NCI-H2227 (cell line): Measurements from ENCODE around the gene OPA1.

ENCODE experiments used
- DNase-seq: peaks from one replicate; lab custom pipeline; 2025; ENCODE audit not compliant: unreplicated experiment; lab: John Stamatoyannopoulos, UW

The OPA1 gene

DNA sequence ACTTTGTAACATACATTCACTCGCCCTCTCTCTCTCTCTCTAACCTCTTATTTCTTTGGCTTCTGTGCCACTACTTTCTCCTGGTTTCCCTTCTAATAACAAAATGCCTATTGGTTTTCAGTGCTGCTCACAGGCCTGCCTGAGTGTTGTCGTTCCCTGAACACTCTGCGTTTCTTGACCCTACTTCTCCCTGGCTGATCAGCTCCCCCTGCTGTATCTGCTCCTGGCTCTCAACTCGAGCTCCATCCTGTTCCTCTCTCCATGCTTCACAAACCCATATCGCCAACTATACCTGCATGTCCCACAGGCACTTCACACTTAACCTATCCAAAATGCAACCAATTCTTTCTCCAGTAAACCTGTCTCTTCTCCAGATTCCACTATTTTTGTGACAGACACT is 111.4 kb downstream of the OPA1 start:
- no peak for DNase-seq

DNA sequence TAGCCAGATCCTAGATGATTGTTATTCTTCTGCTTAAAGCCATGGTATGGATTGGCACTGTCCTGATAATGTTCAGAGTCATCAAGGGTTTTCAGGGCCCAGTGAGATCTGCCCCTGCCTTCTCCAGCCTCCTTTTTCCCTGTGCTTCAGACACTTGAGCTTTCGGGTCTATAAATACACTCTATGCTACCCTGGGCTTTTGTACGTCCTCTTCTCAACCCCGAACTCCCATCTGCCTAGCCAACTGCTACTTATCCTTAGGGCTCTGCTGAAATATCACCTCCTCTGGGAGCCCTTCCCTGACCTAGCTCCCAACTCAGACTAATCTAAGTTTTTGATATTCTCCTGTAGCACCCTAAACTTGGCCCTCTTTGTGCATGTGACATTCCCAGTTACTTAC is 115.3 kb downstream of the OPA1 start:
- no peak for DNase-seq

DNA sequence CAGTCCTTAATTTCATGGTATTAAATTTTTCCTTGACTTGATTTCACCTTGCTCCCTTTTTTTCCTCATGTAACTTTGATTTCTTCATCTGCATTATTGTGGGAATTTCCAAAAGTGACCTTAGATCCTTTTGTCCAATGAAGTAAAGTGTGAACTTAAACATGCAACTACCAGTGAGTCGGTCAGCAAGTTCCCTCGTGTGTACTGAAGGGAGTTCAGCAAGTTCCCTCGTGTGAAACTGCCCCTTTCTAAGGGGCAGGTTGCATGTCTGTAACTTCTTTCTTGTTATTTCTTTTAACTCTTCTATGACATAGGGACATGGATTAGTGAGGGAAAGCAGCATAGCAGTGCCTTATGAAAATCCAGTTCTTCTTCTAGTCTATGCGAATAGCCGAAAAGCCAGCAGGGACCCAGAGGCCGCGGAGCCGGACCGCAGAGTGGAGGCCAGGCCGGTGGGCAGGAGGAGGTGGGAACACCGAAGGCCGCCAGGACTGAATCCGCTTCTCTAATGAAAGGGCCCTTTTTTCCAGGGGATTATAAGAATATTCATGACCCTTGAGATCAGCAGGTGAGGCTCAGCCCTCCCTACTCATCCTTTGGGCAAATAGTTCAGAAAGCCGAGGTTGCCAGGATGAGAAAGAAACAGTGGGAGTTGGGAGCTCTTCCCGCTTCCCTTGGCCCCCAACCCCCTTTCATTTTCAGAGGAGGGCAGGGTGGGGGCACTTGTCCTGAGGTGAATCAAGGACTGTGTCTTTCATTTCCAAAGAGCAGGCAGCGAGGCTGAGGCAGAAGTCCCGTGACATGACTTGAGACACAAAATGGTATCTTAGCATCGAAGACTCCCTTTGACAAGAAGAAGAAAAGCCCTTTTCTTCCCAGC is 117.5 kb downstream of the OPA1 start:
- DNase-seq, result no peak

DNA sequence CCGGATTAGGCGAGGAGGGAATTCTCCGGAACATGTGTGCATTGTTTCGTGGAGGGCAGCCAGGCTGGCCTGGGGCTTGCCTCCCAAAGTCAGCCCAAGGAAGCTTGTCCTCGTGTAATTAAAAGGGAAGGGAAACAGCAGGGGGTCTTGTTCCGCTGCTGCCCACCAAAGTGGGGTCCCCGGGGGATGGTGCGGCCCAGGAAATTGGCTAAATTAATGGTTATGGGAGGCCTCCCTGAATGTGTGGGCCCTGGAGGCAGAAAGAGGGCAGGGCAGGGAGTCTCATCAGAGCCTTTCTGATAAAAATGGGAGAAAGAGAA is 118.1 kb downstream of the OPA1 start:
- no peak for DNase-seq

DNA sequence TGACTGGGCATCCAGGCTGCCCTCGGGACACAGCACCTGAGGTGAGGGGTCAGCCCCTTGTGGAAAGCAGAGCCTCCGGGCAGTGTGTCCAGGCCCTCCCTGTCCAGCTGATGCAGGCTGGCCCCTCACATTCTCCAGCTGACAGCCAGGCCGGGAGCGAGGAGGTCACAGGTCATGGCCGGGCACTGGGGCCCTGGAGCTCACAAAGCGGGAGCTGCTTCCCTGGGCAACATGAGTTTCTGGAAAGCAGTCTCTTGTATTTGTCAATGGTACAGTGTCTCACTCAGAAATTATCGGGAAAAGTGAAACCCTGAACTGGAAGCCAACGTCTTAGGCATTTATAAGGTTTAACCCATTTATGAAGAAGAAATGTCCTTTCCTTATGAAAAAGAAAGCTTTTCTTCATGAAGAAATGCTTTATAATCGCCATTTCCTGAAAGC is 118.5 kb downstream of the OPA1 start:
- DNase-seq, result no peak

DNA sequence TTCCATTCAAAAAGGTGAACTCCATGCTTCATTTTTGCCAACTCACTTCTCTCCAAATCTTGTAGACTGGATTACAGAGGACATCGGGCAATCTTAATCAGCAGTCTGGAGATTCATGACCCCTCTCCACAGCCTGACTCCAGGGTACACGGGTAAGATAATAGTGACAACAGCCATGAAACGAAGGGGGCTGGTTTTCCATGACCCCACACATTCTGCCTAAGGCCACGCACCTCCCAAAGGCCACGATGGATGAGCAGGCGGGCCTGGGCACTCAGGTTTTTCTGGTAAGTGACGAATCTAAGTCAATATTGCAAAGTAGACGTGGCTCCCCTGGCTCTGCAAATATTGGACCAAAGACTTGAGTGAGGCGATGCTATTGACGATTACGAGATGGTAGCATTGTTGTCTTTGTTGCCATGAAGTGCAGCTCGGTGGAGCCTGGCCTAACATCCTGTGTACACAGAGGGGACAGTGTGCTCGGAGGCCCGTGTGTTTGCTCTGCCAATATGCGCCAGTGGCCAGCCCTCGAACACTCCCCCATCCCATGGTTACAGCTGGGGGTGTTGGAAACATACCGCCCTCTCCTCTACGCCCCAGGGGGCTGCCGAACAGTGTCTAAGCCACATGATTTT is 119.1 kb downstream of the OPA1 start:
- DNase-seq, result no peak

DNA sequence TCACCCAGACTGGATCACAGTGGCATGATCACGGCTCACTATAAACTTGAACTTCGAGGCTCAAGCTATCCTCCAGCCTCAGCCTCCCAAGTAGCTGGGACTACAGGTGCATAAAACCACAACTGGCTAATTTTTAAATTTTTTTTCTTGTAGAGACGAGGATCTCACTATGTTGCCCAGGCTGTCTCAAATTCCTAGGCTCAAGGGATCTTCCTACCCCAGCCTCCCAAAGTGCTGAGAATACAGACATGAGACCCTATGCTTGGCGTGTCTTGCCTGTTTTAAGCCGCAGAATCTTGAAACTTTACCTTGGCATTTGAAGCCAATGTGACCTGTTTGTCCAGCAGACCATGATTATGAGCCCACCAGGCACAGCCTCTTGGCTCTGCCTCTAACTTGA is 119.9 kb downstream of the OPA1 start:
- DNase-seq, result no peak

DNA sequence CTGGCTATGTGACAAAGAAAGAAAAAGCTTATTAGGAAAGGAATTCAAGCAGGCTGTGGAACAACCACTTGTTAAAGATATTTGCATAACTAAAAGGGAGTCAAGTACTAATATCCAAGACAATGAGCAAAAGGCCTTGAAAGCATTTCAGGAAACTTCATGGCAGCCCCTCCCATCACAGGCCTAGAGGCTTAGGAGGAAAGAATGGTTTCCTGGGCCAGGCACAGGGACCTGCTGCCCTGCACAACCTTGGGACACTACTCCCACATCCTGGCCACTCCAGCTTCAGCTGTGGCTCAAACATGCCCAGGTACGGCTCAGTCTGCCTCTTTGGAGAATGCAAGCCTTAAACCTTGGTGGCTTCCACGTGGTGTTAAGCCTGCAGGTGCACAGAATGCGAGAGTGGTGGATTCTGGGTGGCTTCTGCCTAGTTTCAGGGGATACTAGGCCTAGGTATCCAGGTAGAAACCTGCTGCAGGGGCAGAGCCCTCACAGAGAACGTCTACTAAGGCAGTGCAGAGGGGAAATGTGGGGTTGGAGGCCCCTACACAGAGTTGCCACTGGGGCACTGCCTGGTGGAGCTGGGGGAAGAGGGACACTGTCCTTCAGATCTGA is 121.6 kb downstream of the OPA1 start:
- DNase-seq, result no peak

DNA sequence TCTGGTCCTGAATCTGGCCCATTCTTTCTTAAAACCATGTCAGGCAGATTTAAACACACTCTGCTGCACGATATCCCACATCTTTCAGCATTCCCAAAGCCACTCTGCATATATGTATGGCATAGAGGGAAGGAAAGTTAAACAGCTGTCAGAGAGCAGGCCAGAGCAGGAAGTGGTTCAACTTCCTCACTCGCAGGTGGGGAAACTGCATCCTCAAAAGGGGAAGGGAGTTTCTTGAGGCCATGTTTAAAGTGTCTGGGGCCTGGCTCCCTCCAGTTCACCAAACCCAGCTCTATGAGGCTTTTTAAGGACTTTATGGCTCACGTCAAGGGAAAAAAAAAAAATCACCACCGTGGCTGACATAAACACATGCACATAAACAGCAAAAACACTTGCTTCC is 123.1 kb downstream of the OPA1 start:
- DNase-seq, result no peak

DNA sequence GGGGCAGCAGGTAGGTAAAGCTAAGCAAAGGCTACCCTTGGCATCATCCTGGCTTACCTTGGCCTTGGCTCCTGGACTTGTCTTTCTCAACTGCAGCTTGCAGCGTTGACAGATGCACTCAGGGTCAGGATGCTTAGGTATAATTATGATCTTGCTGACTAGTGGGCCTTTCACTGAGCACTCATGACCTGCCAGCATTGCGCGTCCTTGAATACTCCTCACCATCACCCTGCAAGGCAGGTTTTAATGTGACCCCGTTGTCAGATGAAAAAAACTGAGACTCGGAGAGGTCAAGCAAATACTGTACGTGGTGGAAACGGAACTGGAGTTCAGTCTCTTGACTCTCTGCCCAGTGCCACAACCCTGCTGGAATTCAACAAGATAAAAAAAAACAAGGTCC is 126.7 kb downstream of the OPA1 start:
- no peak for DNase-seq

DNA sequence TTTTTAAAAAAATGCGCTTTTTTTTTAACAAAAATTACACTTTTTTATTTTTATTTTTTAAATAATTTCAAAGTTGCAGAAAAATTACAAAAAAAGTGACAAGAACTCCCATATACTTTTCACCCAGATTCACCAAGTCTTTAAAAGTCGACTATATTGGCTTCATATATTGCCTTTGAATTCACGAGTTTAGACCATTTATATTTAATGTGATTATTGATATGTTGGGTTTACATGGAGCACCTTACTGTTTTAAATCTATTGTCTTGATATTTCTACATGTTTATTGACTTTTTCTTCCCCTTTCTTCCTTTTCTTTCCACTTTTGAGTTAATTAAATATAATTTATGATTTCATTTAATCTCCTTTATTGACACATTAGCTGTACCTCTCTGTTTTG is 127.2 kb downstream of the OPA1 start:
- DNase-seq, result no peak

DNA sequence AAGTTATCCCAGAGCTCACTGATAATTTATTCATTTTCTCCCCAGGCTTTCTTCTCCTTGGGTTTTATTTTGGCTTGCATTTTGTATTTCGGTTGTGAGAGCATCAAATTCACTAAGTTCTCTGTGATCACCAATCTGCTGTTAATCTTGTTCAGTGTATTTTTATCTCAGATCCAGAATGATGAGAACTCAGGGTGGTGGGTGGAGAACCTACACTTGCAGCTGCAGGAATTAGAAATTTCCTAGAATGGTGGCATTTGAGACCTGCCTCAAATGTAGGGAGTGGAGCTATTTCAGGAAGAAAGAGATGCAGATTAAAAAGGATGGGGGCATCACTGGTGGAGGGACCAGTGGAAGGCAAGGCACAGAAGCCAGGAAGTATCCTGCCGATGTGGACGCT is 129.6 kb downstream of the OPA1 start:
- DNase-seq, result no peak

DNA sequence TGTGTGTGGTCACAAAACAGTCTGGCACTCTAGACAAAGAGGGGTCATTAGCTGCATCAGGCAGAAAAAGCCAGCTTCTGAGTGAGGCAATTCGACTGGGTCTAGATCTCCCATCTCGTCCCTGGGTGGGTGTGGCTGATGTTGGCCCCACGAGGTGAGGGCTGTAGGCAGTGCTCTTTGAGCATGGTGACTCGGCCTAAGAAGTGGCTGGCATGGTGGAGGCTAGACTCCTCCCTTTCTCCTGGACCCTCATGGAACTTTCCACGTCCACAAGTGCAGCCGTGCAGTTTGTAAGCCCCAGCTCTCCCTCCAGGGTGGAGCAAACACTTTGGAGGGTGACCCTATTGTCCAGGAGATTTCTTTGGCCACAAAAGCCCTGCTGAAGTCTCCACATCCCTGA is 134.1 kb downstream of the OPA1 start:
- no peak for DNase-seq

DNA sequence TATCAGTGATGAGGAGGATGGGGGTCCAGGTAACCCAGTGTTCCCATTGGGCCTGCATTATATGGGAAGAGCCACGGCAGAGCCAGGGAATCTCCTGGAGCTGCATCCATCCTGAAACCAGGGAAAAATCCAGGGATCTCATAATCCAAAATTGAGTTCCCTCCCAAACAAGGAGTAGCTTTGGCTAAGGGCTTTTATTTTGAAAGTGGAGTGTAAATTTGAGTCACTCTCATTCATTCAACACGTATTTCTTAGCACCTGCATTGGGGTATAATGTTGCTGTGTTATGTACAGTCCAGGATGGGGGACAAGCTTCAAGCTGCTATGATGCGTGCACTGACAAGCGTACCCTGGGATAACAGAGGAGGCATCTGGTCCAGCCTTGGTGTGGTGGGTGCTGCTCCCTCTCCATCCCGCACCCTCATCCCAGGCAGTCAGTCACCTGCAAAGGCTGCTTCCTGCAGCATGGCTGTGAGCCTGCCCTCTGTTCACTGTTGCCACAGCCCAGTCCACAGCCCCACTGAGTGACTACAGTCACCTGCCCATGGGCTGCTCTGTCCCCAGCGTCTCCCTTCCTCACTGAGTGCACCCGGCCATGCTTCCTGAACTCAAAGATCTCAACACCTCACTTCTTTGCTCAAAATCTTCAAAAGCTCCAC is 135.6 kb downstream of the OPA1 start:
- DNase-seq, result no peak

DNA sequence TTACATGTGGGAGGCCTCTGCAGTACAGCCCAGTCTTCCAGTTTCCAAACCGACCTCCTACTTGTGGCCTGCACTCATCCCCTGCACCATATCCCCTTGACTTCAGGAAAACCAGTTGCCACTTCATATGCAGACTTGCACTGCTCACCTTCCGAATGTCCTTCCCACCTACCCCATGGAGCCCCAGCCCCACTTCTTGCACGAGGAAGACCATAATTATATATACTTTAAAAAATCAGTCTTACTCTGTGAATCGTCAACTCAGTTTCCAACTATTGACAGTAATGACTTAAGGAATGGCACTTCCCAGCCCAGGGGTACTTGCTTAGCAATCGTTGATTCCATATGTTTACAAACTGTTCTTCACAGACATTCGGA is 136.1 kb downstream of the OPA1 start:
- no peak for DNase-seq

DNA sequence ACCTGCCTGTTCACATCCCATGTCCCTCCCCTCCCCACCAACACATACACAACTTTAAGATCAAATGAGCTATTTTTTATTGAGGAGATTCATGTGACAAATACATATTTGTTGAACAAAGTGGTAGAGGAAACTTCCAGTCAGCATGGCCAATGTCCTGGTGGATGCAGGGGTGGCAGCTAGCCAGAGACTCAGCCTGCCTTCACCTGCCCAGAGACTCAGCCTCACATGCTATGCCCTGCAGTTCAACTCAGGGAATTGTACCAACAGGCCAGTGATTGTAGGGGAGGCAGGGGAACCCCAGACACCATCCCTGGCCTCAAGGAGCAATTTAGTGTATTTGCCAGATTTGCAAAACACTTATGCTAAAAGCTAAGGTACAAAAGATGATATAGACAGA is 136.6 kb downstream of the OPA1 start:
- DNase-seq, result no peak

DNA sequence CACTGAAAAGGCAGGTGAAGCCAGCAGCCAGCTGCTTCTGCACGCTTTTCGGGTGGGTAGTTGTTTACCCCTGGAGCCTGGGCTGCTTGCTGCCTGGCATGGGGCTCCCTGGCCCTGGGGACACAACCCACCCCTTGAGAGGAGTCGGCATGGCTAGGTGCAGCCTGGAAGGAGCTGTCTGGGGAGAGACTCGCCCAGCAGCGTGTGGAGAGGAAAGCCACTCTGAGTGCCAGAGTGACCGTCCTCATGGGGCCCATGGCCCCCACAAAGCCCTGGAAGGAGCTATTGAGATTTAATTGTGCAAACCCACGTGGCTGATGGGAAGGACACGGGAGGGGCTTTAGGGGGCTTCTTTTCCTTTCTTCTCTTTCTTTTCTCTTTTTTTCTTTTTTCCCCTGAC is 137.5 kb downstream of the OPA1 start:
- no peak for DNase-seq

DNA sequence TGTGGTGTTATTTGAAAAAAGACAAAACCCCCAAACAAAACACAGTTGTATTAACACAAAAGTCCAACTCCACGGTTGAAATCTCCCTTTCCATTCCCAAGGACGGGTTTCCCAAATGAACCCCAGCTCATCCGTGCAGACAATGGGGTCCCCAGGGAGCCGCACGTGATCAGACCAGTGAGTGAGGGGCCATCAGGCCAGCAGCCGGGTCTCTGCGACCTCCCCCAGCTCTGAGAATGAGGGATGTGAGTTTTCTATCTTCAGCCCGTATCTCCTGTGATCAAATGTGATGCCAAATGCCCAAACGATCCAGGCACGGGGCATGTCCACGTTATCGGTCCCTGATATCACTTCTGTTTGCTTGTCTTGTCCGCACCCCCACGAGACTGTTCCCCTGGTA is 138.0 kb downstream of the OPA1 start:
- no peak for DNase-seq

DNA sequence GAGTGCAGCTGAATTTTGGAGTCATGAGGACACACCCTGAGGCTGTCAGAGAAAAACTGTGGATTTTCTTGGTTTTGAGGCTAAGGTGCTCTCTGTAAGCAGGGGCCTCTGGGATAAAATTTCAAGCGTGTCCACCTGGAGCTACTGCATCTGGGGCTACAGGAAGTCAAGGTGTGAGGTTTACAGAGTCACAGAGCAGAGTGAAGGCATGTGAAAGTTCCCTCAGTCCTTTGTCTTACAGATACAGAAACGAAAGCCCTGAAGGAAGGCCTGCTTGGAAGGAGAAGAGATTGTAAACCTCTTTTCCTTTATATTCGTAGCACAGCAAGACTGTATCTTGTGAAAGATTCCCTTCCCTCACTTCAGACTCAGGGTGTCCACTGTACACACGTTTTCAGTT is 138.6 kb downstream of the OPA1 start:
- no peak for DNase-seq

DNA sequence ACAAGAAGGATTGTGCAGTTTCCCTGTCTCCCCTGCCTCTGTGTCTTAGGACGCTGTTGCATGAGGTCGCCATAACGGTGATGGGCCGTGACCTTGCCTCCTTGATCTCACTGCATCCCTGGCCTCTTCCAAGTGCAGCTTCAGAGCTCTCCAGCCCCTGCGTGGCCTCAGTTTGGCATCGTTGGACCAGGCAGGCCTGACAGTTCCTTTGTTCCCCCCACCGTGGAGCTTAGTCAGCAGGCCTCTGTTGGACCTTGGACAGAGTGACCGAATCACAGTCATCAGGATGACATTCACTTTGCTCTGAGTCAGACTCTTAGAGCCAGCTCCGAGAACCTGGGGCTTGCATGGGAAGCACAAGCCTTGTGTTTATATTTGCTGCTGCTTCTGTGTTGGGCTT is 139.4 kb downstream of the OPA1 start:
- DNase-seq, result no peak

DNA sequence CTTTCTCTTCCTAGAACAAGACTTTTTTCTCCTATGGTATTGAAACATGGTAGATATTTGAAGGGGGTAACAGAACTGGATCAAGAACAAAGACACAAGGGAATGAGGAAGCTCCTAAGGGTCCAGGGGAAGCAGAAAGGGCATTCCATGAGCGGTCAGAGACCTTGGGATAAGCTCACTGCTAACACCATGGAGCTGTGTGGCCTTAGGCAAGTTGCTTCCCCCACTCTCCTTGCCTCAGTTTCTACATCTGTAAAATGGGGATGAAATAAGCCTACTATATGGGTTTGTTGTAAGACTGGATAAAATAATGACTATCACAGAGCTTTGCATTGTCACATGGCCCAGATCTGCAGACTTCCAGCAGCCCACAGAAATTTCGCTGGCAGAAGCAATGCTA is 139.8 kb downstream of the OPA1 start:
- no peak for DNase-seq

DNA sequence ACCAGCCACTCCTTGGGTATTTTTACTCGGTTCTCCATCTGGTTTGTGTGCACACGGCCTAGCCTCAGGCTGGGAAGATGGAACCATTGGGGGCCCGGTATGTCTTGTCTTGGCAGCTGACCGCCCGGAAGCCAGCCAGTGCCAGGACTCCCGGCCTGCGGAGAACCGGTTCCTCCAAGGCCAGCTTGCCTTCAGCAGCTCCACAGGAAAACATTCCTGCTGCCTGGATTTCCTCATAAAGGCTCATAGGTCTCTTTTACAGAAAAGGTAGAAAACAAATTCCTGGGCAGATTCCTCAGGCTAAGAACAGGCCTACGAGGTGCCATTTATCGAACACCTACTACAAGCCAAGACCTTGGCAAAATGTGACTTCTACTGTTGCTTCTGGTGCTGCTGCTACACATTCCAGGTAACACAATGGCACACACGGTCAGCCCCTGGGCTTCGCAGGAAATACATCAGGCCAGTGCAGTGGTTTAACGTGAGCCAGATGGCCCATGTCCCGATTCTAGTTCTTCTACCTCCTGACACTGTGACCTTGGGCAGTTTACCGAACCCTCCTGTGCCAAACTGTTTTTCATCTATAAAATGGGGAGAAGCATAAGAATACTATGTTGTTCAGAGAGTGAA is 141.8 kb downstream of the OPA1 start:
- no peak for DNase-seq
